GM18909 (cell line): ENCODE data around the gene CNOT11.
"Not testable (repeated sequence)": the region's sequence is repeated elsewhere in the genome, so short reads cannot be mapped to it uniquely, and the experiment has no call there.

Source experiments
- ATAC-seq: cut with Tn5 transposase; IDR thresholded peaks from one replicate; pipeline ENCODE4 v1.9.1; 2021; ENCODE audit warnings: mild to moderate bottlenecking; ENCODE audit not compliant: unreplicated experiment, poor library complexity

CNOT11 gene

DNA sequence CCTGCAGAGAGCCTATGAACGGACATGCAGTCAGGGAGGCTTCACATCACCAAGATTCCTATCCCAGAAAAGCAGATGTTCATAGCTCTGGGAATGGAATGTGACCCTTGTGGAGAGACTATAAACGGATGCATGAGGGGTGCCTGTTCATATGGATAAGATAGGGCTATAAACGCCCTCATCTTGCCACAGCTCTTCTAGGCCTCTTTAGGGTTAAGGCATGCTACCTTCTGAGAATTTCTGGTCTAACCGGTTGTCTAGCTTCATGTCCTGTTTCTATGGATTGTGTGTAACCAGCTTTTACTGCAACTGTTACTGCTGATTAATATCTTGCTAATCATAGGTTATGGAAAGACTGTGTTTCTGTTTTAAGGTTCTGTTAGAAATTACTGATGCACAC lies 8.3 kb upstream of the CNOT11 start:
- ATAC-seq = not testable (repeated sequence)

GRCh38 chr2:101244899-101245298 lies 7.8 kb upstream of the CNOT11 start:
- not testable (repeated sequence) for ATAC-seq

DNA sequence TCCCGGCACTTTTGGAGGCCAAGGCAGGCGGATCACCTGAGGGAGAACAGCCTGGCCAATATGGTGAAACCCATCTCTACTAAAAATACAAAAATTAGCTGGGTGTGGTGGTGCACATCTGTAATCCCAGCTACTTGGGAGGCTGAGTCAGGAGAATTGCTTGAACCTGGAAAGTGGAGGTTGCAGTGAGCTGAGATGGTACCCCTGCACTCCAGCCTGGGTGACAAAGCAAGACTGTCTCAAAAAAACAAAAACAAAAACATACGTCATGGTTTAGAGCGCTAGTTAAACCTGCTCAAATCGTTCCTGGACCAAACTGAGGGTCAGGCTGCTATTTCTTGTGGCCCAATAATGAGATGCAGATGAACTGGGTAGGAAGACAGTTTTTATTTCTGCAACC lies 7.2 kb upstream of the CNOT11 start:
- not testable (repeated sequence) for ATAC-seq

- ATAC-seq = not testable (repeated sequence)
These were observed 3.9 kb upstream of the CNOT11 start for GRCh38 chr2:101248756-101249155.

GRCh38 chr2:101249826-101250225 lies 2.9 kb upstream of the CNOT11 start:
- no peak for ATAC-seq

DNA sequence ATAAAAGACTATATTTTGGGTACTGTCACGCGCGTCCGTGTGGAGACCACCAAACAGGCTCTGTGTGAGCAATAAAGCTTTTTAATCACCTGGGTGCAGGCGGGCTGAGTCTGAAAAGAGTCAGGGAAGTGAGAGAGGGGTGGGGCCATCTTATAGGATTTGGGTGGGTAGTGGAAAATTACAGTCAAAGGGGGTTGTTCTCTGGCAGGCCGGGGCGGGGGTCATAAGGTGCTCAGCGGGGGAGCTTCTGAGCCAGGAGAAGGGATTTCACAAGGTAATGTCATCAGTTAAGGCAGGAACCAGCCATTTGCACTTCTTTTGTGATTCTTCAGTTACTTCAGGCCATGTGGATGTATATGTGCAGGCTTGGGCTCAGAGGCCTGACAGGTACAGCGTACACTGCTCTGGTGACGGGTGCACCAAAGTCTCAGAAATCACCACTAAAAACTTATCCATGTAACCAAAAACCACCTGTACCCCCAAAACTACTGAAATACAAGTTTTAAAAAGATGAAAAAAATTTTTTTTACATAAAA lies 1.4 kb upstream of the CNOT11 start:
- ATAC-seq = not testable (repeated sequence)

GRCh38 chr2:101251844-101252407 lies 760 bp upstream of the CNOT11 start:
- peak; percentile 56 for ATAC-seq

DNA sequence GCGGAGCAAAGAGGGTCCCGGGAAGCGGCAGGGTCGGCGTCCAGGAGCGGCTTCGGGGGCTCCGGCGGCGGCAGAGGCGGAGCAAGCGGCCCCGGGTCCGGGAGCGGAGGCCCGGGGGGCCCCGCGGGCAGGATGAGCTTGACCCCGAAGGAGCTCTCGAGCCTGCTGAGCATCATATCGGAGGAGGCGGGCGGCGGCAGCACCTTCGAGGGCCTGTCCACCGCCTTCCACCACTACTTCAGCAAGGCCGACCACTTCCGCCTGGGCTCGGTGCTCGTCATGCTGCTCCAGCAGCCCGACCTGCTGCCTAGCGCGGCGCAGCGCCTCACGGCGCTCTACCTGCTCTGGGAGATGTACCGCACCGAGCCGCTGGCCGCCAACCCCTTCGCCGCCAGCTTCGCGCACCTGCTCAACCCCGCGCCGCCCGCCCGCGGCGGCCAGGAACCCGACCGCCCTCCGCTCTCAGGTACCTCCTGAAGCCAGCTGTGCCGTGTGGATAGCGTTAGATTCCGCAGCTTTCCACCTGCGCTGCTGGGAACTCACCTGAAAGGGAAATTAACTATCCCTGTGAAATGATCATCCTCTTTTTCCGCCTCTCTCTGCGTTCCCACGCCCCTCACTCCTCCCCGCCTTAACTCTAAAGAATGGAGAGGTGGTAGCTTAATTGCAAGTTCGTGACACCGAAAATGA lies 472 bp downstream of the CNOT11 start:
- ATAC-seq = peak; percentile 52

DNA sequence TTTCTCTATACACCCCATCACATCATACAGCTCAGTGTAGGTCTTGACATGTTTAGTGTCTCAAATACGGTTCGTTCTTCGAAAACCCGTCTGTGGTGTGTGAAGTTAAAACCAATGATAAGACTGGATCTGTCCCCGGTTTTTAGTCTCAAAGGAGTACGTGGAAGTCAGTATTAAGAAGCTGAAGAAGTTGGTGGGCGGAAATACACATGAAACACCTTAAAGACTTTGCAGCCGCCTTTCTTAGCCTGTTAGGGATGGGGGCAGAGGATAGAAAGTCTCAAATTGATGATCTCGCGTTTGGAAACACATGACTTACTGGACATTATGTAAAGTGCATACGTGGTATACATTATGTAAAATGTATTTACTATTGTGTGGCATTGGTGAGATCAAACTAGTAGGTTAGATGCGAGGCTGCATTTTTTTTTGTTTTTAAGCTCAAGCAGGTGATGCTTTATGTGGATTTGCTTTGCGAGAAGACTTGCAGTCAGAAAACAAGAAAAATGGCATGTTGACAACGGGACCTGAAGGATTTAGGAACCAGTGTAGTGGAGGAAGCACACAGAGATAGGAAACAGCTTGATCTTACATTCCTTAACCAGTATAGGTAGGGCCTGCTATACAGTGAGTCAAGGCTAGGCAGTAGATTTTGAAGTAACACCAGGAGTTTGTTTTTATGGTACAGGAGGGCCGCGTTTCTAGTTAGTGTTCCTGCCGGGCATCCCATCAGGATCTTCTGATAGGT lies 1.2 kb downstream of the CNOT11 start:
- ATAC-seq = no peak

DNA sequence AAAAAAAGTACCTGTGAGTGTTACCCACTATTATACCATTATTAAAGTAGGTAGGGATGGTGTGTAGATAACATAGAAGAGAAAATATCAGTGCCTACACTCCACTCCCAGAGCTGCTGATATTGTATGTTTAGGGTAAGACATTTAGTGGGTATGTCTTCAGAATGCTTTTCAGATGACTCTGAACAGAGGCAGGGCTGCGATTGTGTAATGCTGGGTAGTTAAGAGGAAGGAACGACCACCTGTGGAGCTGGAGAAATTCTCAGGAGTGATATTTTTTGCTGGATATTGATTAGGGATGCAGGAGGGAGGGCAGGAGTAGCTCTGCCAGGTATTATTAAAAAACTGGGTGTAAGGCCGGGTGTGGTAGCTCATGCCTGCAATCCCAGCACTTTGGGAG lies 2.8 kb downstream of the CNOT11 start:
- no peak for ATAC-seq

GRCh38 chr2:101256316-101256715 lies 3.6 kb downstream of the CNOT11 start:
- ATAC-seq = no peak

- no peak for ATAC-seq
These were observed 6.1 kb downstream of the CNOT11 start for GRCh38 chr2:101258804-101259203.

GRCh38 chr2:101262142-101262541 lies 9.5 kb downstream of the CNOT11 start:
- no peak for ATAC-seq

DNA sequence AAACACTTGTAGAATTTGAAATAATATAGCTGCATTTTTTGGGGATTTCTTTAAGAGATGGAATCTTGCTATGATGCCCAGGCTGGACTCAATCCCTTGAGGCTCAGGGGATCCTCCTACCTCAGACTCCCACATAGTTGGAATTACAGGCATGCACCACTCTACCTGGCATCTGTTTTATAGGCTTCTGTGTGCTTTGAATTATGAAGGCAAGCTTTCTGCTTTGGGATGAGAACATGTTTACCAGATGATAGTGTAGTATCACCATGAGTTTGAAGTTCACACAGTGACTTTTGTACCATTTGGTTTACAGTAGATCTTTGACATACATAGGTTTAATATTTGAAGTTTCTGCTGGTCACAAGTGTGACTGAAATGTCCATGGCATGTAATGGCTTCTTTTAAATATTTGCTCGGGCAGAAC lies 10.7 kb downstream of the CNOT11 start:
- no peak for ATAC-seq

GRCh38 chr2:101264360-101264939 lies 11.8 kb downstream of the CNOT11 start:
- no peak for ATAC-seq

GRCh38 chr2:101265893-101266499 lies 13.3 kb downstream of the CNOT11 start:
- no peak for ATAC-seq

GRCh38 chr2:101267671-101268656 lies 15.3 kb downstream of the CNOT11 start:
- ATAC-seq = peak; percentile 68

GRCh38 chr2:101270700-101271259 lies 18.1 kb downstream of the CNOT11 start:
- no peak for ATAC-seq
